DMS 273 treated with DMSO at 0.1 percent for 48 hours (cell line): ENCODE measurements around the gene AKAP6.

ENCODE experiments used
- DNase-seq: peaks from one replicate; lab custom pipeline; 2025; lab: John Stamatoyannopoulos, UW

AKAP6 gene

DNA sequence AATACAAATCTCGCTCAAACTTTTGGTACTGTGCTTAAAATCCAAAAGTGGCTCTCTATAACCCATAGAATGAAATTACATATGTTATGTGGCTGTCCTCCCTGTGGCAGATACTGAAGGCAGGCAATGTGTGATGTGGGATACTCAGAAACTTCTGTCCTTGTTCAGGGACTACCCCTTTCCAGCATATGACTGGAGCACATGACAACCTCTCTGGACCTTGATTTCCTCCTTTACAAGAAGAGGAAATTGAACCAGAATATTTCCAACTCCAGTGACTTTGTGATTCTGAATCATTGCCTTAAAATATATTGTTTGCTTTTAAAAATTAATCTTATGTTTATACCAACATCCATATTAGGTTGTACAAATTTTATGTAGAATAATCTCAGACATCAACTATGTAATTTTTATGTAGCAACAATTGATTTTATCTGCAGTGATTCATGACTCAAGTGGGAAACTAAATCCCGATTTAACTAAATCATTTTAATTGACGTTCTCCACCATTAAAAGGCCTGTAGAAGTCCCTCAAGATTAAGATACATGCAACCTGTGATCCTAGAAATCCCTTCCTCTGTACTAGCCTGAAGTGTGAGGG is 162.4 kb downstream of the AKAP6 start:
- DNase-seq, result no peak

DNA sequence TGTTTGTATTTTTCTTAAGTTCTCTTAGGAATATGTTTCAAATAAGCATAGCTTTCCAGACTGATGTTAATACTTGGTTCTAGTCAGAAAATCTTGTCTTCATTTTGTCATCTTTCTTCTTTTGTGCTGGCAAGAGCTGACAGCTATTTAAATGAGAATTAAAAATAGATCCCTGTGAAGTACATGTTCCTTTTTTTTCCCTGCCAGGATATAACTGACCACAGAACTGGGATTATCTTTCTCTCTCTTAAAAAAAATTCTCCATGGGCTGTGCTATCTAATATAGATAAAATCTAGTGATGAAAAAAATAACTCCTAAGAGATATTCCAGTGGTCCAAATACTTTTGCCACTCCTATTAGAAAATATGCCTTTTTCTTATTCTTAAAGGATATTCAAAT is 163.4 kb downstream of the AKAP6 start:
- no peak for DNase-seq

DNA sequence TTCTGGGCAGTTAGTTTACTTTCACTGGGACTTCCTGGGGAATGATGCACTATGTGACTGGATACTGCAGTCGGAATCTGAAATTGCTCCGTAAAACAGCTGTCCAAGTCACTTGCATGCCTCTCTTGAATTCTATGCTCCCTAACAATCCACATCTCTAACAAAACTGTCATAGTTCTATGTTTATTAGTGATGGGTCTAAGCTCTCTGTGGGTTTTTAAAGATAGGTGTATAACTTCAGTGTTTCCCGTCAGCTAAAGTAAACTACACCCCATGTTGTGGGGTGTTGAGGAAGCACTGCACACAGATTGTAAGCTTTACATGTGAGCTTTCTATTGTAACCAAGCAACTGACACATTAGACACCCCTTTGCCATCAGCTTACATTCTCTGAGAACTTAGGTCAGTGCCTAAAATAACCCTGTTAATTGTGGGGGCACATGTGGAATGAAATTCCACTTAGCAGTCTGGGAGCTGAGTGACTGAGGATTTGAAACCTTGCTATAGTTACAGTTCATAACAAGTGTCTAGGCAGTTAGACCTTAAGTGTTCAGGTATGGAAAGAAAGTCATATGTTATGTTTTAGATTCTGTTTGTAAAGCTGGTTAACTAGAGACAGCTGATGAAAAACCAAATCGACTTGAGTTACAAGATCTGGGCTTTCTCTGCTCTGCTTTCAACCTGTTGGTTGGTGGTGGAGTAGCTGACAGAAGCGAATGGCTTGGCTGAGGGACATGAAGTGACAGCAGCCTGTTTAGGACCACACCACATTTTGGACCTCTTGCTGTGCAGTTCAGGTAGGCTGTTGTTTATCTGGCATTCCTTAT is 165.7 kb downstream of the AKAP6 start:
- DNase-seq, result no peak

DNA sequence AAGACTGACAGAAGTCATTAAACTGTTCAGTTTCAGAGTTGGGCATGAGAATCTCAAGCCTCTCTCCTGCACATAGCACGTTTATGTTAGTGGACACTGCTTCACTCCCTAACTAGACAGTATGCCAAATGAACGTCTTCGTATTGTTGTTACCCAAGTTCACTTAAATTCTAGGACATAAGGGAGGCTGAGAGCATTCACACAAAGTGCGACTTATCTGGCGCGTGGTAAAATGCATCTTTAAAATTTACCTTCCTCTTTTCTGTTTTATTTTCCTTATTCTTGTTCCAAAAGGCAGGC is 166.3 kb downstream of the AKAP6 start:
- no peak for DNase-seq

DNA sequence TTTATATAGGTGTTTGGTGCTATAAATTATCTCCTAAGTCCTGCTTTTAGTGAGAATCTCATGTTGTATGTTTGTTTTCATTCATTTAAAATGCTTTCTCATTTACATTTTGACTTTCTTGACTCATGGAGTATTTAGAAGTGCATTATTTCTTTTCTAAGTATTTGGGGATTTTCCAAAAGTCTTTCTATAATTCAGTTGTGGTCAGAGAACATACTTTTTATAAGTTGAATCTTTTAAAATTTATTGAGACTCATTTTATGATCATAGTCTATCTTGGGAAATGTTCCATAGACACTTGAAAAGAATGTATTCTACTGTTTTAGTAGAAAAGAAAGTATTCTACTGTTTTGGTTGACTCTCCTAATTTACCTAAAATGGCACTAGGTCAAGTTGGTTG is 168.2 kb downstream of the AKAP6 start:
- no peak for DNase-seq

DNA sequence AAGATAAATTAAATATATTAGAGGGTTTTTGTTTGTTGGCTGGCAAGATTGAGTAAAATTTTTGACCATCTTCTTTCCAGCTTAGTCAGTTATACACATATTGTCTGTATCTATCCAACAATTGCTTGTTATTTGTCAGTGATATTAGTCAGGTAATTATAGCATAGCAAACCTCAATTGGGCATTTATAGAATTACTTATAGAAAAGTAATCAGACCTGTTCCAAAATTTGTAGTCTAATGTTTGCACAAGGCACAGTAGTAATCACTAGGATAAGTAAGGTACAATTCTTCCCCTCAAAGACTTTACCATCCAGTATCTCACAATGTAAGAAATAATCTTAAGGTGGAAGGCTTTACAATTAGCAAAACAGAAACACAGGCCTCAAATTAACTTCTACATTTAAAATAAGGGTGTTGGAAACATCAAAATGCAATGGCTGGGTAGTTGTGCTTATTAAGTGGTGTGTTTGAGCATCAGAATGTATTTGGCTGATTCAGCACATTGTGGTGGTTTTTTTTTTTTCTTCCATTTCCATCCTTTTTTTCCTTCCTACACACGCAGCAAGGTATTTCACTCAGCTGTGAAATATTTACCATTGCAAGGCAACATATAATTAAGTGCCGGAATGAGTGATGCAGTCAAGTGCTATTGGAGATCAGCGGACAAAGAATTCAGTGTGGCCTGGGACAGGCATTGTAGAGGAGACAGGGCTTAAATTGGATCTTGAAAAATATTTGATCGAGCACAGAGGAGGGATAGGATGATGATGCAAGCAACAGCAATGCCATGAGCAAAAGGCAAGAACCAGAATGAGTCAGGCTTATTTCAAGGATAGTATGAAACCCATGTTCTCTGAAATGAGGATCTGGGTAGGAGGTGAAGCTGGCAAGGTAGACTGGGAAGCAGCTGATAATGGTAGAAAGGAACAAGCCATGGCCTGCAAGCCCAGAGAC is 178.2 kb downstream of the AKAP6 start:
- no peak for DNase-seq

DNA sequence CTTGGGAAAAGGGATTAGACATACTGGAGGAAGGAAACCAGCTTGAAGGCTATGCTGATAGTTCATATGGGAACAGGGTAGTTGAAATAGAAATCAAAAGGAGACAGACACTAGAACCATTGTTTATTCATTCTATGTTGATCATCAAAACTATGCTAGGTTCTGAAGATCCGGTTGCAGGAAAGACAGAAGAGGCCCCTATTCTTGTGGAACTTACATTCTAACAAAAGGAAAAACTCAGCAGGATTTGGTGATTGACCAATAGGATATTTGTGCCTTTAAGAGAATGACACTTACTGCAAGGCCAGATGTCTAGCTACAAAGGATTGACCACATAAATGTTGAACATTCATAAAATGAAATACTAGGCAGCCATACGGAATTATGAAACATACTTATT is 179.2 kb downstream of the AKAP6 start:
- no peak for DNase-seq

DNA sequence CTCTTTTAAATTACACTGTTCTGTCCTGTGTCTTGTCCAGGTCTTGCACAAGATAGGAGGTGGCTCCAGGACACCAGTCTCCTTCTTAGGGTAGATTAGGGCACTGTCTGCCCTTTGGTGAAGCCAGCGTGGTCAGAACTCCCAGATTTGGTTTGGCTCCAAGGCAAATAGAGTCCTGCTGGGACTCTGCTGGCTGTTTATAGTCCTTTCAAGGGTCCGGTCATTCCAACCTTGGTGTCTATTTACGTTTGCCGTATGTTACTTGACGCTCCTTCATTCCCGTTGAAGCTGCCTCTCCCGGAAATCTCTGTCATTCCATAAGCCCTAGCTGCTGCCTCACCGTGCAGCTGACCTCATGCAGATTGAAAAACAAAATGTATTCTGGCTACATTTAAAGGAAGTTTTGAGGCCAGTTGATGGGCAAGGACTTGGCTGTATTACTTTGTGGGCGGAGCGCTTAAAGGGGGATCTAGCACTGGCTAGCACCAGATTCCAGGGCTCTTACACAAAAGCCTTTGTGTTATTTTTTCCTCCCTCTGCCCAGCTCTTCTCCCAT is 180.6 kb downstream of the AKAP6 start:
- no peak for DNase-seq

DNA sequence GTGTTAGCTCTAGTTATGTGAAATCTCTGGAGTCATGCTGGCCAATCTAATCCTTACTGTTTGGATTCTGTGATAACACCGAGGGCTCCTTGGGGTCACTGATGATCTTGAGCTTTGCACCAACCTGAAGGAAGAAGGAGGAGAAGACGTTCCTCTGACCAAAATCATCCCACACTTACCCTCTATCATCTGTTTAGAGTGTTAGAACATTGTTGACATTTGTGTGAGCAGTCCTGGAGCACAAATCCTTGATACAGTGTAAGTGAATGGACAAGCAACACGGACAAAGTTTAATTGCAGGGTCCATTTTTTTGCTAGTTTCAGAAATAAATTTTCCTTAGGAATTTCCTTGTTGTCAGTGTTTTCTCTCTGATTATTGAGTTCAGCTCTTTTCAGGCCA is 181.7 kb downstream of the AKAP6 start:
- DNase-seq, result no peak

DNA sequence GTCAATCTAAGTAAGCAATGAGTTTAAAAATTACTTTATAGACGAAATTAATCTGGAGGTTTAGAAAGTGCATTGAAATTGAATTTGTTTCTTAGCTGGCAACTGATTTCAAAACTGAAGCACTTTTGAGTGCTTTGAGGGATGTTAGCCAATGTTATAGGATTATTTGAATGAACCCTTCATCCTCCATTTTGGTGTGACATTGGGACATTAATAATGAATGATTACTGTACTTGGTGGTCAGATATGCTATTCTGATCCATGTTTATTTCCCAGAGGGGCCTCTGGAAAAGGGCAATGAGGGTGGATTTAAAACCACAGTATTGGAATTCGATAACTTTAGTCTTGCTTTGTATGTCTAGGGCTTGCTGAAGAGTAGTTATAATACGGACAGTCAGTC is 183.2 kb downstream of the AKAP6 start:
- DNase-seq, result no peak

DNA sequence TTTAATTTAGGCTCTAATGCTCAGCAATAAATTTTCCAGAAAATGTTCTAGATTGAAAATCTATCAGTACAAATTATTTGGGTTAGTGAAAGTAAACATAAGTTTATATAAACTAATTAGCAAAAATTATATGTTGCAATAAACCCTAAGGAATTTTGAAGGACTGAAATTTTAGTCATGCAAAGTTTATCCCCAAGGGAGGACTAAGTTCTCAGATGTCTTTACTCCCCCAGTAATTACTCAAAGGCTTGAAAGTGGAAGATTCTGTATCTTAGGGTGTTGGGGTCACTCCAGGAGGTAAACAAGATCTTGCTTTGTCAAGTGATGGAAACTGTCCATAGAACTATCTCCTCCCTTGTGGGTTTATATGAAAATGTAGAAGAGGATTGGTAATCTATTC is 183.7 kb downstream of the AKAP6 start:
- no peak for DNase-seq

DNA sequence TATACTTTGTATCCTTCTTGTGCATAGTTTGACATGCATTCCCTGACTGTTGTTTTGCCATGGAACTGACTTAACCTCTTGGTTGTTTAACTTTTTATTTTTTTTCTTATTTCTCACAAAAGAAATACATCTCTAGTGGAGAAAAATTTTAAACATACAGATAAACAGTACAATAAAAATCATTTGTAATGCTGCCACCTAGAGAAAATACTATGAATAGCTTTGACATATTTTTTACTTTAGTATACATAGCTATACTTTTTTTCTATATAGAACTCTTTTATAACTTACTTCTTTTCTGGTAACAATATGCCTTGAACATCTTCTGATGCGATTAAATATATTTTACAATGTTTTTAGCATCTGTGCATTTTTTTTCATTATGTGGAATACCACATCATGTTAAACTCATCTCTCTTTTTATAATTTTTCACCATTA is 184.5 kb downstream of the AKAP6 start:
- DNase-seq, result no peak

DNA sequence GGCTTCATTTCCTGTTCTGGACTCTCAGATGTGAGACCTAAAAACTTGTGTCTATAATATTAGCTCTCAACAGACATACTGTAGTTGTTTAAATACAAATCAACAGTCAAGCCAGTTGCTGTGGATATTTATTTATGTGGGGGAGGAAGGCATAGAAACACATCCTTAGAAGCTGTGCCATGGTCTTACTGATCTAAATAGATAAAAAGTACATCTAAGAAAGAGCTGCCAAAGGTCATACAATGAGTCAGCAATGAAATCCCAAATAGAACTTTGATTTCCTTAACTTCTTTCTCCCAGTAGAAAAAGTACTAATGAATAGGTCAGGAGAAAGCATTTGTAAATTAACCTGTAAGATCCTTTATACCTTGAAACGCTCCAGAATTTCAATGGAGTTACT is 185.1 kb downstream of the AKAP6 start:
- DNase-seq, result no peak

DNA sequence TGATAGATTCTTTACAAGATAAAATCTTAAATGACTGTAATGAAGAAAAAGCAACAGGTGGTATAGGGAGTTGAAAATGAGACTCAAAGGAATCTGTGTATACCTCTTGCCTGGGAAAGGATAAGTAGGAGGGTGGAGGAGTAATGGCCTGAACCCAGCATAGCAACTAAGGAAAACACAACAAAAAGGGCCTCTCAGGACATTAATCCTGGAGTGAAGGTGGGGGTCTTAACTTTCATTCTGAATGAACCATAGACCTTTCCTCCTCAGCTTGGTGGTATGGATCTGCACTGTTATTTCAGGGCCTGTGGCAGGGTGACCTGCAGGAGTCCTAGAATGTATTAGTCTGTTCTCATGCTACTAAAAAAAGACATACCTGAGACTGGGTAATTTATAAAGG is 185.6 kb downstream of the AKAP6 start:
- no peak for DNase-seq

DNA sequence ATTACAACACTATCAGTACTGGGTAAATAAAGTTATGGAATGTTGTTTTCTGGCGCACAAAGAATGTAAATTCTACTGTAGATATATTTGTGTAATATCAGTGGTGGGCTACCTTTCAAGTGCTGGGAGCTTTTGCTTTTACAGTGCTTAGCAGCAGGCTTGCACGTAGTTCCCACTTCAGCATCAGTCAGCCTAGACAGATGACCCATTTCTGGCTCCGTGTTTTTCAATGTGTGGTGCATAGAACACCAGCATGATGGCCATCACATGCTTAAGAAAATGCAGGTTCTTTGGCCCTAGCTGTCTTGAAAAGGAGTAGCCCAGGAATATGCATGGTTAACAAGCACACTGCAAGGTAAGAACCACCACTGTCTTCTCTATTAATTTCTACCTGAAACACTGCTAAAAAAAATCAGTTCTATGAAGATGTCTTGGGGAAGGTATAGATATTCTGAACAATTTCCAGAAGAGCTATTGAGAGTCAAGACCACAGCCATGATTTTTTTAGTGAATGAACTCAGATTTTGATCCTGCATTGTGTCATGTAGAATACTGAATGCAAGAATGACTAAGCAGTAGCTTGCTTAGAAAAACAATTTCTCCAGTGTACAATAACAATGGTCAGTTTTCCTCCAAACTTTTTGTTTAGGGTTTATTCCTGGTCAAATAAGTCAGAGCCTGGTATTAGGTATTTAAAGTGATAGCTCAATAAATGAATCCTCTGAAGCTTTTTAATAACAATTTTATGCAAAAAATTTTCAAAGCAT is 195.7 kb downstream of the AKAP6 start:
- DNase-seq, result no peak

DNA sequence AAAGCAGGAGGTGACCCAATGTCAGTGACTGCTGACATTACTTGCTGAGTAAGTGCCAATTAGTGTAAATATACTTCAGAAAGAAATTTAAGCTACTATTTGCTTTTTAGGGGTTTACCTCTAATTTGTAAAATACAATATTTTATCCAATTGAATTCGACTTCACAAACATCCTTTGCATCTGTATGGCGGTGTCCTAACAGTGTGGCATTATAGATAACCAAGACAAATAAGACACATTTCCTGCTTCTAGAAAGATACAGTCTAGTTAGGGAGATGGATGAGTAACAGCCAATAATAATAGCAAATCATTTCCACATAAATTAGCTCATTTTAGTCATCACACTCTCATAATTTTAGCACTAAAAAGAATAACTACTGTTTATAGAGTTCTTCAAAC is 196.5 kb downstream of the AKAP6 start:
- DNase-seq, result no peak

DNA sequence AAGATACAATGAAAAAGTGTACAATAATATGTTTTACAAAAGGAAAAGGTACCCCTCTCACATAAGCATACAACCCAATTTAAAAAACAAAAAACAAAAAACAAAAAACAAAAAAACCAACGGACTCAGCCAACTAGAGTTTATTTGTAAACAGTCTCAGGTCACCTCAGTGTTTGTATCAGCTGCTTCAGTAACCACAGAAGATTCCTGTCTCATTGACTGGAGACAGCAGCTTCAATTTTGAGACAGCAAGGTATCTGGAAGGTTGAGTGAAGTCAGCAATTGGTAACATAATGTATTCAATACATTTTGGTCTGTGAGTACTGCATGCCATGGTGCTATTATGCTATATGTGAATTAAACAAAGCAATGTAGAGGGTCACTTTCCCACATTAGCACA is 201.7 kb downstream of the AKAP6 start:
- no peak for DNase-seq

DNA sequence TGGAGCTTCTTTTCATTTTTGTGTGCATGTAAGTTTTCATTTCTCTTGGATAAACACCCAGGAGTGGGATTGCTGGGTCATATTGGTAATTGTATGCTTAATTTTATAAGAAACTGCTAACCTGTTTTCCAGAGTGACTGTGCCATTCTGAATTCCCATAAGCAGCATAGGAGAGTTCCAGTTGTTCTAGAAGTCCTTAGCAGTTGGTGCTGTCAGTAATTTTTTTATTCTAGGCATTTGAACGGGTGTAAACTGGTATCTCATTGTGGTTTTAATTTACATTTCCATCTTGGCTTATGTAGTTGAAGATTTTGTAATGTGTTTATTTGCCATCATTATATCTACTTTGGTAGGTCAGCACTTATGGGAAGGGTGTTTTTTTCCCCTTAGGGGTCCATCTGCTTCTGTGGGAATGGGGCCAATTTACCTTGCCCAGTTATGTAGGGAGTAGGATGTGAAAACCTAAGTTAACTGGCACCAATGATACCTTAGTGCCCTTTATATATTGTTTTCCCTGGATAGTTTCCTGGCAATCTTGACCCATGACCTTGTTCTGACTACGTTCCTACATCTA is 202.9 kb downstream of the AKAP6 start:
- DNase-seq, result no peak

DNA sequence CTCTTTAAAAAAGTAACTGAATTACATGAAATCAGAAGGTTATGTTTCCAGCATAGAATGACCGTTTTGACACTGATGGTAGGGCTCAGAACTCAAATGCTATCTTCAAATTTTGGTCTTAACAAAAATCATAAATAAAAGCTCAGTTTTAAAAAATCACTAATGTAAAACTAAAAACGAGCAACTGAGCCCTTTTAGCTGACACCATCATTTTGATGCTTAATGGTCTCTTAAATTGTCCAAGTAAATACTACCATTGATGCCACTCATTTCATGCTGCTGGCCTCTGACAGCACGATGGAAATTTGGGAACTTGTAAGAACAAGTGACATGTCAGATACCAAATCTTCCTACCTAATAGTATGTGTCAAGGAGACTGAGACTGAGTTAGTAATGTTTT is 205.0 kb downstream of the AKAP6 start:
- DNase-seq, result no peak

DNA sequence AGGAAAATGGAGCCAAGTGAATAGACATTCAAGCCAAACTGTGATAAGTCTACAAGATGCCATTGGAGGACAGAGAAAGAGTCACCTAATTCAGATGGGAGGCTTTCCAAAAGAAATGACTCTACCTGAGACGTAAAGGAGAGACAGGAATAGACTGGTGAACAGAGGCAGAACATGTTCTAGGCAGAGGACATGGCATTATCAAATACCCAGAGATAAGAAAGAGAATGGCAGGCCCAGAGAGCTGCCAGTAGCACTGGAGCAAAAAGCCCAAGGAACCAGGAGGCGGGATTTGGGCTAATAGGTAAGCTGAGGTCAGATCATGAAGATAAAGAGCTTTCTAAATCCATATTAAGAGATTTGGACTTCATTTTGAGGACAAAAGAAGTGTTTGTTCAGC is 207.1 kb downstream of the AKAP6 start:
- DNase-seq, result no peak

DNA sequence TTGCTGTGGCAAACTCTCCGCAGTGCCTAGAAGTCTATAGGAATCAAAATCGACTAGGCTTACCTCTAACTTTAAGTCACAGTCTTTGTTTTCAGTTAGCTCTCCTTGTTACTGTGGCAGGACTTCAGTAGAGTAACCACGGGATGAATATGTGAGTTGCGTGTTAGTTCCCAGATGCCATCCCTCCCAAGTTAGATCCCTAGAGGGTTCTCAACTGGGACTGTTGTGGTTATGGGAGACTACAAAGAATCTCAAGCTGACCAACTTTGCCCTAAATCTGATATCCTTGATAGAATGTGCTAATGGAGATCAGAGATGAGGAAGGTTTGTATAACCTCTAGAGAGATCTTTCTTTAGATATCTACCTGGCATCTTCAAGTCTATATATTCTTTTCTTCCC is 208.1 kb downstream of the AKAP6 start:
- no peak for DNase-seq

DNA sequence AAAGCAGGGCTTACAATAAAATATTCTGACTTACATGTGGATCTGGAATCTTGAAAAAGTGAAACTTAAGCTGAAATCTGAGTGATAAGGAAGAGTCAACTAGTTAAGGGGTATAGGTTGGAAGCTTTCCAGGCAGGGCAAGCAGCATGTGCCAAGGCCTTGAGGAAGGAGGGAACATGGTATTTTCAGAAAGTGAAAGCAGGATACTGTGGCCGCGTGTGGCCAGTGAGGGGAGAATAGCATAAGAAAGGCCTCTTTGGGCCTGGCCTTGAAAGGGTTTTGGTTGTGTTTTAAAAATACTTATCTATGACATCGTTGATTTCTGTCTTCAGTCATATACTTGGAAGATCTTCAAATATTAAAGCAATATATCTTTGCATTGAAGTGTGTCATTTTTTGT is 213.4 kb downstream of the AKAP6 start:
- no peak for DNase-seq
